Hepatocyte (in vitro differentiated cells): ENCODE results near the gene MEX3A. TPM values are rescaled to one million over a fixed set of nuclear protein-coding genes. Genes with fewer than 3 reads are reported as not detected.

ENCODE experiments used
- DNase-seq: peaks from one replicate; pipeline ENCODE4 v3.0.0-alpha.2; 2016; ENCODE audit warnings: low spot score
- H2AFZ ChIP-seq: fragments of 200-600 bp; sonication (generic); 2 replicates; pipeline ENCODE4 v1.6.0; 2016; ENCODE audit warnings: antibody characterized with exemption, mild to moderate bottlenecking
- H3K27ac ChIP-seq: fragments of 200-600 bp; sonication (generic); 2 replicates; pipeline ENCODE4 v1.5.1; 2016; ENCODE audit warnings: mild to moderate bottlenecking
- H3K27me3 ChIP-seq: fragments of 200-600 bp; sonication (generic); 2 replicates; pipeline ENCODE4 v1.6.1; 2016
- H3K36me3 ChIP-seq: fragments of 200-600 bp; sonication (generic); replicated peaks from 2 replicates; pipeline ENCODE4 v1.5.1; 2016; ENCODE audit warnings: low read depth; ENCODE audit not compliant: insufficient read depth
- H3K4me1 ChIP-seq: fragments of 200-600 bp; sonication (generic); 2 replicates; pipeline ENCODE4 v1.5.1; 2016; ENCODE audit warnings: mild to moderate bottlenecking, moderate library complexity; ENCODE audit not compliant: insufficient read depth
- H3K4me2 ChIP-seq: fragments of 200-600 bp; sonication (generic); 2 replicates; pipeline ENCODE4 v1.6.0; 2016
- H3K4me3 ChIP-seq: fragments of 200-600 bp; sonication (generic); 2 replicates; pipeline ENCODE4 v1.5.1; 2016; ENCODE audit warnings: mild to moderate bottlenecking
- H3K79me2 ChIP-seq: fragments of 200-600 bp; sonication (generic); 2 replicates; pipeline ENCODE4 v1.6.0; 2017; ENCODE audit warnings: mild to moderate bottlenecking
- H3K9me2 ChIP-seq: fragments of 200-600 bp; sonication (generic); replicated peaks from 2 replicates; pipeline ENCODE4 v1.6.0; 2017; ENCODE audit warnings: mild to moderate bottlenecking; ENCODE audit not compliant: insufficient read depth
- H3K9me3 ChIP-seq: fragments of 200-600 bp; sonication (generic); 2 replicates; pipeline ENCODE4 v1.5.1; 2016; ENCODE audit warnings: low read depth, mild to moderate bottlenecking
- H4K20me1 ChIP-seq: fragments of 200-600 bp; sonication (generic); 2 replicates; pipeline ENCODE4 v1.6.0; 2016; ENCODE audit warnings: mild to moderate bottlenecking; ENCODE audit not compliant: insufficient read depth, poor library complexity, severe bottlenecking
- CTCF ChIP-seq: fragments of 200-600 bp; sonication (generic); IDR thresholded peaks from 2 replicates; pipeline ENCODE4 v1.5.1; 2016; ENCODE audit warnings: antibody characterized with exemption, mild to moderate bottlenecking; ENCODE audit not compliant: poor library complexity
- EZH2 ChIP-seq: fragments of 200-600 bp; sonication (generic); IDR thresholded peaks from 2 replicates; pipeline ENCODE4 v1.6.1; 2016; ENCODE audit warnings: antibody characterized with exemption, mild to moderate bottlenecking, borderline replicate concordance
- EZH2phosphoT487 ChIP-seq: fragments of 200-600 bp; sonication (generic); IDR thresholded peaks from one replicate; pipeline ENCODE4 v1.6.1; 2018; ENCODE audit warnings: antibody characterized with exemption, mild to moderate bottlenecking, low read depth, moderate library complexity; ENCODE audit not compliant: unreplicated experiment, severe bottlenecking
- WGBS: methylation state at CpG from one replicate; pipeline ENCODE4 v1.1.6; 2016; ENCODE audit warnings: low lambda C conversion rate; ENCODE audit errors: missing lambda C conversion rate; 5-methylcytosine and 5-hydroxymethylcytosine counted together
- polyA plus RNA-seq: library from polyadenylated mRNA; unstranded; fragments of >200 nt; fragmentation: Nextera tagmentation; extraction: Ambion mirVana; gene quantifications from 2 replicates; pipeline ENCODE4 v1.2.1, GENCODE V29; 2016
- total RNA-seq: library from RNA; depleted of rRNA; stranded (reverse); fragments of >200 nt; gene quantifications from 2 replicates; pipeline ENCODE4 v1.2.3, GENCODE V29; 2014

MEX3A gene
- total and polyA plus RNA-seq, 2 experiments from 2014 or later, result 9.3 to 12.0 TPM

- no peak for DNase-seq
- H3K9me2 ChIP-seq, result no peaks in the 10 kb centered on the region
- no peaks in the 10 kb centered on the region for H3K36me3 ChIP-seq
- H3K4me1 ChIP-seq, result peaks cover 48% of the 10 kb centered on the region
- no peaks in the 10 kb centered on the region for H3K27me3 ChIP-seq
- H2AFZ ChIP-seq, result no peak overlapping the region
- H3K27ac ChIP-seq, result no peak overlapping the region
- H3K79me2 ChIP-seq, result peaks cover 22% of the 10 kb centered on the region
- no peak overlapping the region for H3K4me3 ChIP-seq
- WGBS, result 90% methylated on average over 2 of the region's 2 CpGs
- H4K20me1 ChIP-seq, result peaks cover 5% of the 10 kb centered on the region
- TF ChIP-seq EZH2, result no peak
- no peak for TF ChIP-seq EZH2phosphoT487
- TF ChIP-seq CTCF, result no peak
- H3K9me3 ChIP-seq, result no peaks in the 10 kb centered on the region
- no peak overlapping the region for H3K4me2 ChIP-seq
These were observed 28.0 kb upstream of the MEX3A start for GRCh38 chr1:156110252-156110651.

- no peak overlapping the region for H3K27ac ChIP-seq
- no peak for TF ChIP-seq EZH2
- TF ChIP-seq CTCF, result no peak
- no peak for TF ChIP-seq EZH2phosphoT487
- no peaks in the 10 kb centered on the region for H3K27me3 ChIP-seq
- H3K4me3 ChIP-seq, result no peak overlapping the region
- no peak overlapping the region for H3K4me2 ChIP-seq
- no peaks in the 10 kb centered on the region for H4K20me1 ChIP-seq
- H3K9me2 ChIP-seq, result no peaks in the 10 kb centered on the region
- H3K36me3 ChIP-seq, result no peaks in the 10 kb centered on the region
- 96% methylated on average over 6 of the region's 6 CpGs for WGBS
- DNase-seq, result no peak
- H3K4me1 ChIP-seq, result peaks cover 58% of the 10 kb centered on the region
- H2AFZ ChIP-seq, result no peak overlapping the region
- H3K9me3 ChIP-seq, result no peaks in the 10 kb centered on the region
- H3K79me2 ChIP-seq, result peaks cover 28% of the 10 kb centered on the region
These were observed 26.5 kb upstream of the MEX3A start for GRCh38 chr1:156108664-156109241.

GRCh38 chr1:156108057-156108456, 25.8 kb upstream of the MEX3A start:
- peak overlapping the region; percentile 99 for H3K27ac ChIP-seq
- H3K9me2 ChIP-seq, result no peaks in the 10 kb centered on the region
- H3K79me2 ChIP-seq, result peaks cover 35% of the 10 kb centered on the region
- peaks cover 58% of the 10 kb centered on the region for H3K4me1 ChIP-seq
- H4K20me1 ChIP-seq, result no peaks in the 10 kb centered on the region
- no peaks in the 10 kb centered on the region for H3K9me3 ChIP-seq
- TF ChIP-seq CTCF, result no peak
- H3K4me2 ChIP-seq, result no peak overlapping the region
- H3K4me3 ChIP-seq, result no peak overlapping the region
- no peaks in the 10 kb centered on the region for H3K27me3 ChIP-seq
- WGBS, result 94% methylated on average over 3 of the region's 3 CpGs
- DNase-seq, result no peak
- no peaks in the 10 kb centered on the region for H3K36me3 ChIP-seq
- H2AFZ ChIP-seq, result no peak overlapping the region
